ENCODE data around the gene PRAMEF1. TPM values are rescaled to one million over a fixed set of nuclear protein-coding genes. Genes with fewer than 3 reads are reported as not detected.
"Not testable (repeated sequence)": the region's sequence is repeated elsewhere in the genome, so short reads cannot be mapped to it uniquely, and the experiment has no call there.

Gene PRAMEF1
- total RNA-seq, 1 donor from 2014 or later = not detected

- Mint-ChIP-seq H3K36me3 (ENCODE audit: low read depth) (peaks cover 1% of the 10 kb centered on the region), H3K4me3 (ENCODE audit: unreplicated experiment) (no peak overlapping the region), H3K27me3 (ENCODE audit: low read depth) (peaks cover 2% of the 10 kb centered on the region), H3K9me3 (ENCODE audit: low read depth) (peaks cover 6% of the 10 kb centered on the region), H3K4me1 (ENCODE audit: low read depth) (no peaks in the 10 kb centered on the region), H3K27ac (ENCODE audit: unreplicated experiment) (no peak overlapping the region)
- no peak for TF ChIP-seq CTCF (IDR thresholded peaks at IDR 0.05)
- DNase-seq (ENCODE audit: low spot score) = no peak
These were observed 19.7 kb downstream of the PRAMEF1 start for GRCh38 chr1:12810691-12811408.

DNA sequence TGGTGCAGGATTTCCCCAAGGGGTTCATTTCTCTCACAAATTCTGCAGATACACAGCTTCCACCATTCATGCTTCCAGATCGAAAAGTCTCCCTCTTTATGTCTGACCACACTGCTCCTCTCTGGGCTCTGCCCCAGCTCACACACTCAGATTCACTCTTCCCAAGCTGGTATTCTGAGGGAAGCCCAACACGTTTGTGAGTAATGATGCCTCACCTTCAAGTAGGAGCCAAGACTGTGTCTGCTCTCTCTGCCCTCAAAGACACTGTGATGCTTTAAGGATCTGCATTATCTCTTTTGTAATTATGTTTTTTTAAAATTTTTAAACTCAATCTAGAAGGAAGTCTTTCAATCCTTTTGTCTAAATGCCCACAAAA, 20.2 kb downstream of the PRAMEF1 start:
- peaks cover 3% of the 10 kb centered on the region for H3K9me3 Mint-ChIP-seq (ENCODE audit: low read depth)
- H3K4me1 Mint-ChIP-seq (ENCODE audit: low read depth) = no peaks in the 10 kb centered on the region
- H3K27ac Mint-ChIP-seq (ENCODE audit: unreplicated experiment) = no peak overlapping the region
- DNase-seq (ENCODE audit: low spot score) = no peak
- TF ChIP-seq CTCF (IDR thresholded peaks at IDR 0.05) = no peak
- H3K27me3 Mint-ChIP-seq (ENCODE audit: low read depth) = peaks cover 2% of the 10 kb centered on the region
- peaks cover 1% of the 10 kb centered on the region for H3K36me3 Mint-ChIP-seq (ENCODE audit: low read depth)
- no peak overlapping the region for H3K4me3 Mint-ChIP-seq (ENCODE audit: unreplicated experiment)

GRCh38 chr1:12819061-12819460, 27.9 kb downstream of the PRAMEF1 start:
- H3K27me3 Mint-ChIP-seq (ENCODE audit: low read depth); H3K36me3 Mint-ChIP-seq (ENCODE audit: low read depth): not testable (repeated sequence)

DNA sequence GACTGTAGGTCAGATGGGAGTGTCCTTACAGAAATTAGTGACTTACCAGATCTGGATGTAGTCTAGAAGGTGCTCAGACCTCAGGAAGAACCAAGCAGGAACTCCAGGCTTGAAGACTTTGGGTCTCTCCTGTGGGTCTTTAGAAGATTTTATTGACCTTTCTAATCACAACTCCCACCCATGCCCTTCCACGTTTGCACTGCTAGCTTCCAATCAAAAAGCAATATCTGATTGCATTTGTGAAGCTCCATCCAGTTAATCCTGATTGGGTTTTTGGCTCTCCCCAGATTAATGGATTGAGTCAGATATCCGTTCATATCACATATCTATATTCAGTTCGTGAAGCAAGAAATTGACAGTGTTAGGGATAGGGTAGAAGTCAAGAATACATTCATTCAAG, 40.1 kb downstream of the PRAMEF1 start, which contains the start of gene PRAMEF11:
TSS of gene PRAMEF11 (minus strand) at position 101 of the 400 bp plus-strand sequence. CDS start 2,621 bp downstream, outside the sequence.
- not testable (repeated sequence) for H3K36me3 Mint-ChIP-seq (ENCODE audit: low read depth); H3K4me1 Mint-ChIP-seq (ENCODE audit: low read depth)
- H3K9me3 Mint-ChIP-seq (ENCODE audit: low read depth) = peaks cover 20% of the 10 kb centered on the region

More at GRCh38 chr1:12819061-12819460, 27.9 kb downstream of the PRAMEF1 start:
- not testable (repeated sequence) for H3K27ac Mint-ChIP-seq (ENCODE audit: unreplicated experiment); H3K4me3 Mint-ChIP-seq (ENCODE audit: unreplicated experiment); DNase-seq (ENCODE audit: low spot score); H3K9me3 Mint-ChIP-seq (ENCODE audit: low read depth); H3K4me1 Mint-ChIP-seq (ENCODE audit: low read depth)

GRCh38 chr1:12833251-12833650, 42.1 kb downstream of the PRAMEF1 start:
- H3K36me3 Mint-ChIP-seq (ENCODE audit: low read depth); H3K27me3 Mint-ChIP-seq (ENCODE audit: low read depth); H3K4me3 Mint-ChIP-seq (ENCODE audit: unreplicated experiment); H3K4me1 Mint-ChIP-seq (ENCODE audit: low read depth); DNase-seq (ENCODE audit: low spot score); H3K27ac Mint-ChIP-seq (ENCODE audit: unreplicated experiment): not testable (repeated sequence)
- peaks cover 21% of the 10 kb centered on the region for H3K9me3 Mint-ChIP-seq (ENCODE audit: low read depth)

More for the DNA sequence above, 40.1 kb downstream of the PRAMEF1 start, which contains the start of gene PRAMEF11:
- not testable (repeated sequence) for H3K27me3 Mint-ChIP-seq (ENCODE audit: low read depth); DNase-seq (ENCODE audit: low spot score); H3K4me3 Mint-ChIP-seq (ENCODE audit: unreplicated experiment); H3K27ac Mint-ChIP-seq (ENCODE audit: unreplicated experiment)

Other genes with a start within 250 kb of the PRAMEF1 start
- gene DHRS3, start 173.2 kb upstream of the PRAMEF1 start, total RNA-seq = 28.0 to 31.9 TPM (median 31.8 TPM) in 3 replicates
- not detected in 3 replicates for gene AADACL4, start 147.3 kb upstream of the PRAMEF1 start, total RNA-seq
- gene AADACL3, start 75.3 kb upstream of the PRAMEF1 start, total RNA-seq = not detected in 3 replicates
- gene CFAP107, start 45.2 kb upstream of the PRAMEF1 start, total RNA-seq = not detected in 3 replicates
- gene PRAMEF12, start 17.7 kb upstream of the PRAMEF1 start, total RNA-seq = not detected in 3 replicates
- gene PRAMEF11, start 40.0 kb downstream of the PRAMEF1 start, total RNA-seq = not detected in 3 replicates
- not detected in 3 replicates for gene HNRNPCL1, start 57.3 kb downstream of the PRAMEF1 start, total RNA-seq
- gene PRAMEF2, start 65.7 kb downstream of the PRAMEF1 start, total RNA-seq = not detected in 3 replicates
- gene PRAMEF4, start 94.8 kb downstream of the PRAMEF1 start, total RNA-seq = not detected in 3 replicates
- gene PRAMEF10, start 106.9 kb downstream of the PRAMEF1 start, total RNA-seq = not detected in 3 replicates
- gene PRAMEF7, start 125.2 kb downstream of the PRAMEF1 start, total RNA-seq = not detected in 3 replicates
- not detected in 3 replicates for gene PRAMEF6, start 156.2 kb downstream of the PRAMEF1 start, total RNA-seq